MV-4-11 (cell line): ENCODE data around the gene TEDC1.

Experiments used
- DNase-seq: peaks from one replicate; lab custom pipeline; 2025; lab: John Stamatoyannopoulos, UW

Gene TEDC1

DNA sequence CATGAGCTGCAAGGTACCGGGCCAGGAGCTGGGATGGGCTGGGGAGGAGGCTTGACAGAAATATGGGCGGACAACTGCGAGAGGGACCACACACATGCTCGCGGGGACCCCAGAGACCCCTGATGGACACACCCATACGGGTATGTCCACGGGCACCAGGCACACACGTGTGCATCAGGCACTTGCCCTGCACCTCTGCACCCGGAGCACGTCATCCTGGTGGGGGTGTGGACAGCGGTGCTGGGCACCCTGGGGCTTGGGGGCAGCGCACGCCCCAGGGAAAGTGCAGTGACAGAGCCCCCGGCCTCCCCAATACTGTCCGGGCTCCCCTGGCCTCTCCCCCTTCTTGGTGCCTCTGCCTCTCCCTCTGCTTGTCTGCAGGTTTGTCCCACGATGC, 6.1 kb upstream of the TEDC1 start:
- no peak for DNase-seq

DNA sequence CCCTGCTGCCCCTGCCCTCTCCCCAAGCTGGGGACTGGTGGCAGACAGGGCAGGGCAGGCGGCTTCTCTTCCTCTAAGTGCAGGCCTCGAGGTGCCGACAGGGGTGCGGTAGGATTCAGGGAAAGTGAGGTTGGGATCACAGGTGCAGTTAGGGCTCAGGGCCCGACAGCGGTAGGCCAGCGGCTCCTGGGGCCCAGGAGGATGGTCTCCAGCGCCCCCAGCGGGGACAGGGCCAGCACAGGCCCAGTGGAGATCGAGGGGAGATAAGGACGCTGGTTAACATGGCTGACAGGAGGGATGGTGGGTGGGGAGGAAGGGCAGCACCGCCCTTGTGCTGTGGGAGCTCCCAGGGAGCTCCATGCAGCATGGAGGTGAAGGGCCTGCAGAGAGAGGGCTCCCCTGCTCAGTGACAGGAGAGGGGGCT, 5.3 kb upstream of the TEDC1 start:
- DNase-seq, result no peak

DNA sequence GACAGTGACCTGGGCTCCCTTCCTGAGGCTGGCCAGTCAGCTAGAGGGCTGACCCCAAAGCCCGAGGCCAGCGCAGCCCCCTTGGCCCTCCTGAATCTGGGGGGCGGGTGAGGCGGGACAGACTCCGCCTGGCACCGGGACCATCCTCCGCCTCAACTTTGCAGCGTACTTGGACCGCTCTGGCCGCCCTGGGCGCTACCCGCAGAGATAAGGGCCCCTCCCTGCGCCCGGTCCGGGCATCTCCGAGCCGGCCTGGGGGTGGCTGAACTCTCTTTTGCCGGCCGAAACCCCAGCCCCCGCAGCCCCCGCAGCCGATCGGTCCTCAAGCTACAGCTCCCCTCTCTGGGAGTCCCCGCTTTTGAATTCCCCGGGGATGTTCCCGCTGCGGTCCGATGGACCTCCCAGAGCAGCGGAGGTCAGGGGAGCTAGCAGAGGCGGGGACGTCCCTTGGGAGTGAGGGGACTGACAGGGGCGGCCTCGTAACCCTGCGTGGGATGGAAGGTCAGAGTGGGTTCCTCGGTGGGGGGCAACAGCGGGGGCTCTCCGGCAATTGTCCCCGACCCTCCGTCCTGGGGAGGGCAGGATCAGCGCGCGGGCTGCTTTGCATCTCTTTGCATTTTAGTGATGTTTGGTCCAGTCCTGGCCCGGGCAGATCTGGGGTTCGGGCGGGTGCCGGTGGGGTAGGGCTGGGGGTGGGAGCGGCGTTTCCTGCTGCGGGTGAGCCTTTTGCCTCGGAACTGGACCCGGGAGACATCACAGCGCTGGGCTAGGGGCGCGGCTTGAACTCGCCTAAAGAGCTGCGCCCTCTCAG, 4.7 kb upstream of the TEDC1 start, which contains the start of gene CRIP1:
Gene CRIP1 (plus strand): TSS at position 724 of the 811 bp plus-strand sequence. CDS start 374 bp downstream, outside the sequence.
- DNase-seq, result no peak

DNA sequence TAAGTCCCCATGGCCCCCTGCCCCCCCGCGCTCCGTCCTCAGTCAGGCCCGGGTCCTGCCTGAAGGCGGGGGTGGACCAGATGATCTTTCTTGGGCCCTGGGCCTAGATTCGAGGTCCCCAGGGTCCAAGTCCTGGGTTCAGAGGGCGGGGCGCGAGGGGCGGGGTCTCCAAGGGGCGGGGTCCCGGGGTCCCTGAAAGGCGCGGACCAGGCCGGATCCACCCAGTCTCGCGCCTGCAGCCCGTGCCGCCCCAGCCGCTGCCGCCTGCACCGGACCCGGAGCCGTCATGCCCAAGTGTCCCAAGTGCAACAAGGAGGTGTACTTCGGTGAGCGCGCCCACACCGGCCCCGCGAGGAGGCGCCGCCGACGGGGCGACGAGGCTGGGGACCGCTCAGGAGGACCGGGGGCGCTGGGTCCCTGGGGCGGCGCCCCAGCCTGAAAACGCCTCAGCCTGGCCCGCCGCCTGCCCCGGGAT, 4.0 kb upstream of the TEDC1 start:
- no peak for DNase-seq

DNA sequence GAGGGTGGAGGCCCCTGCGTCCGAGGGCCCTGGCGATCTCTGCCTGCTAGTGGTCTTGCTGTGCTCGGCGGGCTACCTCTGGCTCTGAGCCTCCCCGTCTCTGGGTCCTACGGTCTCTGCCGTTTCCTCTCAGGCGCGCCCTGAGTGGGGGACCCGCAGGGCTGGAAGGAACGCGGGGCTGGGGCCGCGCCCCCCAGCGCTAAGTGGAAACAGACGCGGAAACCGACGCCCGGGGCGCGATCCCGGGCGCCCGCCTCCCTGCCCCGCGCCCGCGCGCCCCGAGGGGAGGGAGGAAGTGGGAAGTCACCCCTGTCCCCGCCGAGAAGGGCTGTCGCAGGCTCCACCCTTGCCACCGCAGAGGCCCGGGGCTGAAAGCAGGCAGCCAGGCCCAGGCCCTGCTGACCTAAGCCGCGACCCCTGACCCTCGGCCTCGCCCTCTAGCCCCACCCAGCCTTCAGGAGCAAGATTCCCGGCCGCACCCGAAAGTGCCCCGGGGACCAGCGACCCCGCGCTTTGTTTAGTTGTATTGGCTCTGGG, 3.5 kb upstream of the TEDC1 start:
- DNase-seq, result peak; percentile 57

DNA sequence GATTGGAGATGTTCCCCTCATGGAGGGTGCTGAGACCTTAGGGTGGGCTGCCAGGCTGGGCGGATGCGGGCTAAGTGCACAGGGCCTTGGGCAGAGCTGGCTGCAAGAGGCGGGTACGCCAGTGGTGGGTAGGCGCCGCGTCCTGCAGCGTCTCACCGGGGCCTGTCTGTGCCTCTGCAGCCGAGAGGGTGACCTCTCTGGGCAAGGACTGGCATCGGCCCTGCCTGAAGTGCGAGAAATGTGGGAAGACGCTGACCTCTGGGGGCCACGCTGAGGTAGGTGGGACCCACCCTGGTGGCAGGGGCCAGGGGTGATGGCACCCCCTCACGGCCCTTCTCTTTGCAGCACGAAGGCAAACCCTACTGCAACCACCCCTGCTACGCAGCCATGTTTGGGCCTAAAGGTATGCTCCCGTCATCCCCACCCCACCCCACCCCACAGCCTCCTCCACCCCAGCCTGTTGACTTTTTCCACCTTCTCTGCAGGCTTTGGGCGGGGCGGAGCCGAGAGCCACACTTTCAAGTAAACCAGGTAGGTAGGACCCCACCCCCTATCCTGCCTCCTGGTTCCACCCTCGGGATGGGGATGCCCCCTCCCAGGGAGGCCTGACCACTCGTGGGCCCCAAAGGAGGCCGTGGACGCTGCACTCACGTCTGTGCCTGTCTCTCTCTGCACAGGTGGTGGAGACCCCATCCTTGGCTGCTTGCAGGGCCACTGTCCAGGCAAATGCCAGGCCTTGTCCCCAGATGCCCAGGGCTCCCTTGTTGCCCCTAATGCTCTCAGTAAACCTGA, 2.9 kb upstream of the TEDC1 start:
- peak; percentile 37 for DNase-seq

DNA sequence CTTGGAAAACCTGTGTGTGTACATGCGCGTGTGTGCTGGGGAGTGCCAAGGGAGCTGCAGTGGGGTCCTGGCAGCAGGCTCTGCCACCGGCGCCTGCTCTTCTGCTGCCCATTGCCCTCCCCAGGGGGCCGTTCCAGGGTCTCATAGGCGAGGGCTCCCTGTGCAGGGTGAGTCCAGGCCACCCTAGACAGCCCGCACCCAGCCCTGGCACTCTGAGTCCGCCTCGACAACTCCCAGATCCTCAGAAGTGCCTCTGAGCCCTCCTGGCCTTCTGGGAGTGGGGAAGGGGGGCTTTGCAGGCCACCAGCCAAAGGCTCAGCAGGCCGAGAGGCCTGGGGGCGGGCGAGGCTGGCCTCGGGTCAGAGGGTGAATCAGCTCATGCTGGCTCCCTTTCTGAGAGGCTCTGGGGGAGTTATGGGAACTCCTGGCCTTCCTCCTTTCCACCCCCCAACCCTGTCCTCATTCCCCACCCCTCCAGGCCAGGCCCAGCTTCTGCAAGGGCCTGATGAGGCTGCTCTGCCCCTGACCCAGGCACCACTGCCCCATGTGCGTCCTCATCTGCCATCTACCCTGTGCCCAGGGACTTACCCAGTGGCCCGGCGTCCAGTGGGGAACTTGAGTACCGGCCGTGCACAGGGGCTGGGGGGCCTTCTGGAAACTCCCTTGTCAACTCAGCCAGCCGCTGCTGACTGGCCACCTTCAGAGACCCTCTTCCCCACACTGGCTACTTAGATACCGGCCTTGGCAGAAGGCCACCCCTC, 2.1 kb upstream of the TEDC1 start:
- DNase-seq, result no peak

DNA sequence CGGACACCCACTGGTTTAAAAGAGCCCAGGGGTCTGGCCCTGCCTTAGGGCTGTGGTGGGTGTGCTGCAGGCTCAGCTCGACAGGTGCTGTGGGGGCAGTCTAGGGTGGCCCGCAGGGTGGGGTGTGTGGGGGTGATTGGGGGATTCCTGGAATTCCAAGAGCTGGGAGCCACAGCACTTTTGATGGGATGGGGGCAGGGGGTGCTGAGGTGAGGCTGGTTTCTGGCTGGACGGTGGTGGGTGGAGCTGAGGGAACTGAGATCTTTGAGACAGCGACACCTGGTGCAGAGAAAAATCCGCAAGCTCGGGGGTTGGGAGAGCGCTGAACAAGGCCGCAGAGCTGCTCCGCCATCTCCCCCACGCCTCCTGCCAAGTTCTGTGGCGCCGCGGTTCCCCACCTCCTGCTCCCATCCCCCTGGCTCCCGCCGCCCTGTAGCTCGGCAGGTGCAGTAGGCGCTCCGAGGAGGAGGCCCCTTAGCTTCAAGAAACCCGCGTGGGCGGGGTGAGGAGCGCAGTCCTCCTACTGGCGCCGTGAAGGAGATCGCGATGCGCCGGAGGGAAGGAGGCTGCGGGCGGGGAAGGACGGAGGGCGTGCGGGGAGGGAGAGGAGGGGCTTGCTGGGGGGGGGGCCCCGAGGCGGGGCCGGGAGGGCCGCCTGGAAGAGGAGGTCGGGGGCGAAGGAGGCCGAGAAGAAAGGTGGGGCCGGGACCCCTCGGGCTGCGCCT, 1.3 kb upstream of the TEDC1 start:
- peak; percentile 74 for DNase-seq

DNA sequence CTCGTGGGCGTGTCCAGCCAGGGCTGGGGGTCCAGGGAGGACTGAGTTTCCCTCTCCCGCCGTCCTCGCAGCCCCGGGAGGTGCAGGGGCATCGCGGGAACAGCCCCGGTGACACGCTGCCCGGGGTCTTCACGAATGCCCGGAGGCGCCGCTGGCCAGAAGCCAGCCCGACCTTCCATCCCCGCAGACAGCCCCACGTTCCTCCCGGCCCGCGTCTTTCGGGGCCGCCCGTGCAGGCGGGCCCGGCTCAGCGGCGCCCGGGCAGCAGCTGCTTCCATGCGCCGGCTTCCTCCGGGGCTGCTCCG, 827 bp upstream of the TEDC1 start:
- no peak for DNase-seq

DNA sequence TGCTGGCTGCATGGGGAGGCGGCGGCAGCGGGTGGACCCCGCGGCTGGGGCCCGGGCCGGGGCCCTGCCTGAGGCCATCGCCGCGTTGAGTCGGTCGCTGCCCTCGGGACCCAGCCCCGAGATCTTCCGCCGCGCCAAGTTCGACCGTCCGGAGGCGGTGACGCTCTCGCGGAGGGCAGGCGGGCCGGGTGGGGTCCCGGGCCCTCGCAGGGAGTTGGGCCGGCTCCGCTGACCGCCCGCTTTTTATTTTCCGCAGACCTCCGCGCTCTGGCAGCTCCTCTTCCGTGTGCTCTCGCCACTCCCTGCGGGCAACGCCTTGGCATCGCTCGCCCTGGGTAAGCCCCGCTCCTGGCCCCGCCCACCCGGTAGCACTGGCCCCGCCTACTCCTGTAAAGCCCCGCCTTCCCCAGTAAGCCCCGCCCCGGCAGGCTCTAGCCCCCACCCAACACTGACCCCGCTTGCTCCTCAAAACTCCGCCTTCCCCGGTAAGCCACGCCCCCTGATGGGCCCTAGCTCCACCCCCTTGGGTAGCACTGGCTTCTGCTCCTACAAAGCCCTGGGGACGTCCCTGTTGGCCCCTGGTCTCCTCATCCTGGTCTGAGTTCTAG, 424 bp downstream of the TEDC1 start:
- peak; percentile 79 for DNase-seq

DNA sequence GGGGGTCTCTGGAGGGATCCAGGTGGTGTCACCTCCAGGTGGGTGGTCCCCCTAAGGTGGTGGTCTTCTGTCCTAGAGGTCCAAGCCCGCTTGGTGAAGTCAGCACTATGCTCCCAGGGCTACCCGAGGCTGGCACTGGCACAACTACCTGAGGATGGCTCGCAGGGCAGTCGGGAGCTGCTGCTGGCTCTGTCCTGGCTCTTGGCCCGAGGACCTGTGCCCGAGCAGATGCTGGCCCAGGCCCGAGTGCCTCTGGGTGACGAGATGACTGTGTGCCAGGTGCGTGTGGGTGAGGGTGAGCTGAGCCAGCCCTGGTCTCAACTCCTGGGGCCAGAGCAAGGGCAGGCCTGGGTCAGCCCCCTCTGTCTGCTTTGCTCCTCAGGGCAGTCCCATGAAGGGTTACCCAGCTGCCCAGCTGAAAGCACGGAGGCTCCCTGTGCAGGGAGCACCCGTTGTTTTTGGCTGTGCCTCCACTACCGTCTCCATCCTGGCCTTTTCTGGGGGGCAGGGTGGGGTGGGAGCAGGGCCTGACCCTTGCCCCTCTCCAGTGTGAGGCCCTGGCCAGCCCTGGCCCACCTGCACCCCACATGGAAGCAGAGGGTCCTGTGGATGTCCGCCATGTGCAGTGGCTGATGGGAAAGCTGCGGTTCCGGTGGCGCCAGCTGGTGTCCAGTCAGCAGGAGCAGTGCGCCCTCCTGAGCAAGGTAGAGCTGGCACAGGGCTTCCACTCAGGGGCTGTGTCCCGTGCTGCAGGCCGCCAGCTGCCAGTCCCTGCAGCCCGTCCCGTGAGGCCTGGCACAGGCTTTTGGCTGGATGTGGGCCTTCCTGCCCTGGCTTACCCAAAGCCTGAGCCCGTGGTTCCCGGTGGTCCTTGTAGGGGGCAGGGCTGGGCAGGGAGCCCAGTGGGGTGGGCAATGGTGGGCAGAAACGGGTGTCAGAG, 1.3 kb downstream of the TEDC1 start:
- no peak for DNase-seq

DNA sequence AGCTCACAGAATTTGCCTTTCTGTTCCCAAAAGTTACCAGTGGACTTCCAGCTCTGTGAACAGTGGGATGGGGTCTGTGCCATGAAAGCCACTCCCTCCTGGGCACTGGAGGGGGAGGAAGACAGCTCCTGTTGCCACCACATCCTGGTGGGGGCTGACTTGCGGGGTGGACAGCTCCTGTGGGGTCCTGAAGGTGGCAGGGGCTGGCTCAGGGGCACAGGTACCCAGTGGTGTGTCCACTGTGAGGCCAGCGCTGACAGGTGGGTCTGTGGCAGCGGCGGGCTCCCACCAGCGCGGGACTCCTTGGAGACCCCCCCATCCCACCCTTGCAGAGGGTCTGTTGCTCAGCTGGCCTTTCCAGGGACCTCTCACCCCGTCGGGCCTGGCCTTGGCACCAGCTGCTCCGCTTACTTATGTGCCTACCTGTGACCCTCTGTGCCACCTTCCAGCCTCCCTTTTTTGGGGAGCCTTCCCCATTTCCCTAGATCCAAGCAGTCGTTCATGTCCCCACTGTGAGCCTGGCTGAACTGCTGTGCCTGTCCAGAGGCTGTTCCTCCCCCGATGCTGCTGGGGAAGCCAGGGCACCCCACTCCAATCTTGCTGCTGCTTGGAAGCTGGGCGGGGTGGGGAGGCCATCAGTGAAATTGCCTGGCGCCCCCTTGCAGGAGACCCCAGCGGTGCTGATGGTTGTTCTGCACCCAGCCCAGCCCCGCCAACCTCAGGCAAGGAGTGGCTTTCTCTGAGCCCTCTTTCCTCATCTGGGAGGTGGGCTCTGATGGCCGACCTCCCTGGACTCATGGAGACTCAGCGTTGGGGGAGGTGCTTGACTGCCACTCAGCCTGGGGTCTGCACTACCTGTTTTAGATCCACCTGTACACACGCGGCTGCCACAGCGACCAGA, 2.2 kb downstream of the TEDC1 start:
- DNase-seq, result no peak

DNA sequence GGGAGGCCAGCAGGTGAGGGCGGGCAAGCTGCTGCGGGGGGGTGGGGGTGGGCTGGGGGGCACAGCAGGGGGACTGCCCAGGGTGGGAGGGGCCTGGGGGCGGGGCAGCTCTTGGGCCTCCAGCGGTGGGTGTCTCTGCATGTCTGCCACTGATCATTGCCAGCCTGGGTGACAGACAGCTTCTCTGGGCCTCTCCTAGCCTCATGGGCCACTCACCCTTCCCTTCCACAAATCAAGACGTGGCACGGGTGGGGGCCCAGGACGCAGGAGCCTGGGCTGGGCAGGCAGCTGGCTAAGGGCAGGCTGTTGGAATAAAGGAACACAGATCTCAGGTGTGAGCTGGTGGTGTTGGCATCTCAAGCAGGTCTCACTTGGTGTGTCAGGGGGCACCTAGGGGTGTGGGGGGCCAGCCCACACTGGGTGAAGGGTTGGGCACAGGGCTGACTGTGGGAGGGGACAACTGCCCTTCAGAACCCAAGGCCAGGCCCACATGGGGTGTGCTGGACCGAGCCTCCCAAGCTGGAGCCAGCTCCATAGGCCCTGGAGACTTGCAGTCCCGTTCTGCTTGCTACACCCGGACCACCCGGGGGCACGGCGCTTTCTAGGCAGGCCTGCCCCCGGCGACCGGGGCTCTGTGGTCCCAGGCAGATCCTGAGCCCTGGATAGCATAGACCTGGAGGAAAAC, 3.0 kb downstream of the TEDC1 start:
- no peak for DNase-seq

DNA sequence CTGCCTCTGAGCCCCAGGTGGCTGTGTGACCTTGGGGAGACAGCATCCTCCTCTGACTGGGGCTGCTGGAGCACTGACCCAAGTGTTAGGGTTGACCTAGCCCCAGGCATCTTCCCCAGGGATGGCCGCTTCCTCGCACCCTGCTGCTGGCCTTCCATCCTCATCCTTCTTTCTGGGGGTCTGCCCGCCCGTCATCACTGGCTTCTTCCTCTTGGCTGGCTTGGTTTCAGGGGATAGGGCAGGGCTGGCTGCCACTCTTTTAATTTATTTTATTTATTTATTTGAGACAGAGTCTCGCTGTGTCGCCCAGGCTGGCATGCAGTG, 3.5 kb downstream of the TEDC1 start:
- no peak for DNase-seq

DNA sequence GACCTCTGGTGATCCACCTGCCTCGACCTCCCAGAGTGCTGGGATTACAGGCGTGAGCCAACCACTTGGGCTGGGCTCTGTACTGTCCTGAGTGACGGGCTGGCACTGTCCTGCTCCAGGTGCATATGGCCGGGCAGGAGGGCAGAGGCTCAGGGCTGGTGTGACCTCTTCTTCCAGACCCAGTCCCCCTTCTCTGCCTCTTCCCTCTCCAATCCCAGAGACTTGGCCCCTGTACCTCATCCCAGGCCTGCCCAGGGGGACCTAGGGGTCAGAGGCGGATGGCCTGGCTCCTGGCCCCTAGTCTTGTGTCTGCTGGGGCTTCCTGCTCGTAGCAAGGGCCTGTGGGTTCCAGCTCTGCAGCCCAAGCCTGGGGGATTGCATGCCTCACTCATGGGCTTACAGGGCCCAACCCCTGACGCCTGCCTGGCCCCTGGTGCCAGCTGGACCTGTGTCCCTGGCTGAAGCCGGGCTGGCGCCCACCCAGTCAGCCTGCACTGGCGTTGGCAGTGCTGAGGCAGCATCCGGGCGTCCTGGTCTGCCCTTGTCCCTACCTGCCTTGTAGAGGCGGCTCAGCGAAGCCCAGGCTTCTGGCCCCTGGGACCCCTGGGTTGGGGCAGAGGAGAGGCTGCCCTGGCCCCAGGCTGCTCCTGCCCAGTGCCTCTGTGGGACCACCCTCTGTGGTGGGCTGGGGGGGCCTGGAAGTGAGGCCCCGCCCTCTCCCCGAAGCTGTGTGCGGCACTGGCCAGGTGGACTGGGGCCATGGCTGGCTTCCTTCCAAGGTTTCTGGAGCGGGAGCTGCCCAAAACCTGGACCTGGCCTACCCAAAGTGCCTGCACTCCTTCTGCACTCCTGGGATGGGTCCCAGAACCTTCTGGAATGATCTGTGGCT, 4.3 kb downstream of the TEDC1 start:
- no peak for DNase-seq

DNA sequence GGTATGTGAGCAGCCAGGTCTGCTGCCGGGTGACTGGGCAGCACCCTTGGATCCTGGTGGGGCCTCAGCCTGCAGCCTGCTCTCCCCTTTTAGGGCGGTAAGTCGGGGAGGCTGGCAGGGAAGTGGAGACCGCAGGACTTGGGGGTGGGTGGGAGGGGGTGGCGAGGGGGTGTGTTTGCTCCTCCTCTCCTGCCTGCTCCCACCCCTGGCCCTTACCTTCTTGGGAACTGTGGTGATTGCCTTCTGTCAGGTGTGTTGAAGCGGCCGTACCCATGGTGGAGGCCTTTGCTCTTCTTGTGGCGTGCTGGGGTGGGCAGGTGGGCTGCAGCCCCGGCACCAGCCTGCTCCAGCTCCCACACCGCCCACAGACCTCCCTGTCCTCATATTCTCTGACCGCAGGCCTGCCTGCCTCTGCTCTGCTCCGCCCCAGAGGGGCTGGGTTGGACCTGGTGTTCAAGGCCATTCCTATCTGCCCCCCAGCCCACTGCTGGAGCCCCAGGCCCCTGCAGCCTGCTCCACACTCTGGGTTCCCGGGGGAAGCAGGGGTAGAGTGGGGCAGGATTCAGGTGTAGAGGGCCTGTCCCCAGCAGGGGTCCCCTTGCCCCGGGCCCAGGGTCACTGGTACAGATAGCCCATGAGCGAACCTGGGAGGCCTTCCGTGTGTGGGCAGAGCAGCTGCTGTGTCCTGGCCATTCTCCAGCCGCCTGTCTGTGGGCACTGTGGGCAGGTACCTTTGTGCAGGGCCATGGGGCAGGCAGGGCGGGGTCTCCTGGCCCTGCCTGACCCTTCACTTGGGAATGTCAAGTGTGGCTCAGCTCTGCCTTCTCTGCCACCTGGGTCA, 5.2 kb downstream of the TEDC1 start:
- no peak for DNase-seq
